DOHH2 (cell line): Measurements from ENCODE around the gene INHBB.

ENCODE experiments used
- CTCF ChIP-seq: fragments of 200-600 bp; sonication (generic); IDR thresholded peaks from one replicate; pipeline ENCODE4 v1.5.1; 2014; ENCODE audit warnings: antibody characterized with exemption, mild to moderate bottlenecking, low read depth, low read length; ENCODE audit not compliant: poor library complexity, severe bottlenecking
- EZH2phosphoT487 ChIP-seq: fragments of 200-600 bp; sonication (generic); IDR thresholded peaks from 2 replicates; pipeline ENCODE4 v1.6.1; 2017; ENCODE audit warnings: borderline replicate concordance, mild to moderate bottlenecking, antibody characterized with exemption, low read length, moderate library complexity, mixed read lengths

- TF ChIP-seq EZH2phosphoT487 = no peak
- no peak for TF ChIP-seq CTCF
Observed at GRCh38 chr2:120379916-120380893, 34.3 kb downstream of the INHBB start.
